ENCODE data around the gene HMGN2. TPM values are rescaled to one million over a fixed set of nuclear protein-coding genes. Genes with fewer than 3 reads are reported as not detected.

The HMGN2 gene
- total RNA-seq, 1 experiment from 2014 or later, result 421 TPM

- no TSS peak for BruUV-seq (replicated peaks)
- Histone ChIP-seq H3K9me3 (no peaks in the 10 kb centered on the region), H3K4me1 (no peaks in the 10 kb centered on the region), H3K4me3 (ENCODE audit: low read depth, low read length) (no peak overlapping the region), H3K27me3 (replicated peaks; ENCODE audit: control insufficient read depth, insufficient read depth, low read length) (no peaks in the 10 kb centered on the region), H3K36me3 (ENCODE audit: control insufficient read depth, insufficient read depth, low read length) (no peaks in the 10 kb centered on the region)
- intact Hi-C loops (cut with micrococcal nuclease; ENCODE audit: unreplicated experiment), result no loop called here
- TF ChIP-seq CTCF (IDR thresholded peaks at IDR 0.05; ENCODE audit: insufficient read depth in 1 of 2, low read depth in 1 of 2, low read length in 1 of 2, severe bottlenecking in 1 of 2, unreplicated experiment in 1 of 2), result no peak
- Mint-ChIP-seq H3K4me1 (ENCODE audit: low read depth, unreplicated experiment) (no peaks in the 10 kb centered on the region), H3K9me3 (ENCODE audit: unreplicated experiment) (no peaks in the 10 kb centered on the region), H3K27me3 (ENCODE audit: insufficient read depth, unreplicated experiment) (no peaks in the 10 kb centered on the region), H3K36me3 (ENCODE audit: insufficient read depth, unreplicated experiment) (no peaks in the 10 kb centered on the region), H3K4me3 (ENCODE audit: unreplicated experiment) (no peak overlapping the region), H3K27ac (ENCODE audit: unreplicated experiment) (no peak overlapping the region)
- ChIA-PET POLR2A (no interaction called here), CTCF (no interaction called here)
- DNase-seq, result no peak
Measured at GRCh38 chr1:26490155-26490554, 17.9 kb downstream of the HMGN2 start.

DNA sequence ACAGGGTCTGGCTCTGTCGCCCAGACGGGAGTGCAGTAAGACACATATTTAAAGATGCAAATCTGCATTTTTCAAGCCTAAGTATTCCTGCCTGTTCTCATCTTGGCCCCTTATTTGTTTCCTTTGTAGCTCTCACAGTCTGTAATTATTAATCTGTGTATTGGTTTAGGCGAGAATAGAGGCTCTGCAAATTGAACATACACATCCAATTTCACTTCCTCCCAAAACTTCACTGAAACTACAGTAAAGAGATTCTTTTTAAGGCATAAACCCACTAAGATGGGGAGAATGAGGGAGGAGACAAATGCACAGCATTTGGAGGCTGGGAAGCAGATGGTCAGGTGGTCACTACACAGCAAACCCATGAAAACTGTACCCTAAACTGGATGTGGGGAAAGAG, 21.0 kb downstream of the HMGN2 start:
- intact Hi-C loops (cut with micrococcal nuclease; ENCODE audit: unreplicated experiment), result no loop called here
- CTCF ChIA-PET, result no interaction called here
- Mint-ChIP-seq H3K4me3 (ENCODE audit: unreplicated experiment) (no peak overlapping the region), H3K27me3 (ENCODE audit: insufficient read depth, unreplicated experiment) (no peaks in the 10 kb centered on the region), H3K4me1 (ENCODE audit: low read depth, unreplicated experiment) (no peaks in the 10 kb centered on the region), H3K27ac (ENCODE audit: unreplicated experiment) (no peak overlapping the region), H3K9me3 (ENCODE audit: unreplicated experiment) (no peaks in the 10 kb centered on the region), H3K36me3 (ENCODE audit: insufficient read depth, unreplicated experiment) (no peaks in the 10 kb centered on the region)
- DNase-seq, result no peak
- Histone ChIP-seq H3K4me1 (no peaks in the 10 kb centered on the region), H3K9me3 (no peaks in the 10 kb centered on the region), H3K36me3 (ENCODE audit: control insufficient read depth, insufficient read depth, low read length) (no peaks in the 10 kb centered on the region), H3K27me3 (replicated peaks; ENCODE audit: control insufficient read depth, insufficient read depth, low read length) (no peaks in the 10 kb centered on the region), H3K4me3 (ENCODE audit: low read depth, low read length) (no peak overlapping the region)
- no peak for TF ChIP-seq CTCF (IDR thresholded peaks at IDR 0.05; ENCODE audit: insufficient read depth in 1 of 2, low read depth in 1 of 2, low read length in 1 of 2, severe bottlenecking in 1 of 2, unreplicated experiment in 1 of 2)
- POLR2A ChIA-PET, result no interaction called here
- BruUV-seq (replicated peaks), result no TSS peak

GRCh38 chr1:26493938-26494337, 21.7 kb downstream of the HMGN2 start:
- intact Hi-C loops (cut with micrococcal nuclease; ENCODE audit: unreplicated experiment), result no loop called here
- H3K4me1 Mint-ChIP-seq (ENCODE audit: low read depth, unreplicated experiment), result no peaks in the 10 kb centered on the region
- no peak overlapping the region for H3K4me3 Mint-ChIP-seq (ENCODE audit: unreplicated experiment)
- H3K27me3 ChIP-seq (replicated peaks; ENCODE audit: control insufficient read depth, insufficient read depth, low read length), result no peaks in the 10 kb centered on the region
- no peaks in the 10 kb centered on the region for H3K4me1 ChIP-seq
- H3K4me3 ChIP-seq (ENCODE audit: low read depth, low read length), result no peak overlapping the region
- H3K36me3 ChIP-seq (ENCODE audit: control insufficient read depth, insufficient read depth, low read length), result no peaks in the 10 kb centered on the region
- H3K27ac Mint-ChIP-seq (ENCODE audit: unreplicated experiment), result no peak overlapping the region
- TF ChIP-seq CTCF (IDR thresholded peaks at IDR 0.05; ENCODE audit: insufficient read depth in 1 of 2, low read depth in 1 of 2, low read length in 1 of 2, severe bottlenecking in 1 of 2, unreplicated experiment in 1 of 2), result no peak
- no peaks in the 10 kb centered on the region for H3K36me3 Mint-ChIP-seq (ENCODE audit: insufficient read depth, unreplicated experiment)
- ChIA-PET POLR2A (no interaction called here), CTCF (no interaction called here)
- no TSS peak for BruUV-seq (replicated peaks)
- DNase-seq, result no peak
- no peaks in the 10 kb centered on the region for H3K27me3 Mint-ChIP-seq (ENCODE audit: insufficient read depth, unreplicated experiment)
- H3K9me3 Mint-ChIP-seq (ENCODE audit: unreplicated experiment), result no peaks in the 10 kb centered on the region
- H3K9me3 ChIP-seq, result no peaks in the 10 kb centered on the region

Data from Caco-2 (cell line).